Muscle layer of colon (tissue), 2 donors: ENCODE data around the gene TPRX1.
"Not testable (repeated sequence)": the region's sequence is repeated elsewhere in the genome, so short reads cannot be mapped to it uniquely, and the experiment has no call there.

Experiments used
- H3K27ac ChIP-seq: one replicate; pipeline ENCODE4 v1.7.0; 2013; ENCODE audit warnings: low read depth, mild to moderate bottlenecking, low read length, moderate library complexity
- H3K27me3 ChIP-seq, 2 donors: one replicate each; pipeline ENCODE4 v1.7.0; 2013; ENCODE audit warnings: low read length in 2 of 2, mild to moderate bottlenecking in 2 of 2; ENCODE audit not compliant: insufficient read depth in 2 of 2, control insufficient read depth in 1 of 2
- H3K36me3 ChIP-seq: one replicate; pipeline ENCODE4 v1.7.0; 2013; ENCODE audit warnings: mild to moderate bottlenecking, low read length; ENCODE audit not compliant: insufficient read depth
- H3K4me1 ChIP-seq: one replicate; pipeline ENCODE4 v1.7.0; 2013; ENCODE audit warnings: mild to moderate bottlenecking, low read length; ENCODE audit not compliant: insufficient read depth
- H3K4me3 ChIP-seq, 2 donors: one replicate each; pipeline ENCODE4 v1.7.0; 2013; ENCODE audit warnings: low read length in 2 of 2, low read depth in 1 of 2, mild to moderate bottlenecking in 1 of 2, moderate library complexity in 1 of 2
- H3K9ac ChIP-seq: one replicate; pipeline ENCODE4 v1.7.0; 2013; ENCODE audit warnings: low read length
- H3K9me3 ChIP-seq: one replicate; pipeline ENCODE4 v1.7.0; 2013; ENCODE audit warnings: mild to moderate bottlenecking, low read length
- donor health status: abdominal sarcoma.
- donor health status: Adenocarcinoma of cecum.

The TPRX1 gene

DNA sequence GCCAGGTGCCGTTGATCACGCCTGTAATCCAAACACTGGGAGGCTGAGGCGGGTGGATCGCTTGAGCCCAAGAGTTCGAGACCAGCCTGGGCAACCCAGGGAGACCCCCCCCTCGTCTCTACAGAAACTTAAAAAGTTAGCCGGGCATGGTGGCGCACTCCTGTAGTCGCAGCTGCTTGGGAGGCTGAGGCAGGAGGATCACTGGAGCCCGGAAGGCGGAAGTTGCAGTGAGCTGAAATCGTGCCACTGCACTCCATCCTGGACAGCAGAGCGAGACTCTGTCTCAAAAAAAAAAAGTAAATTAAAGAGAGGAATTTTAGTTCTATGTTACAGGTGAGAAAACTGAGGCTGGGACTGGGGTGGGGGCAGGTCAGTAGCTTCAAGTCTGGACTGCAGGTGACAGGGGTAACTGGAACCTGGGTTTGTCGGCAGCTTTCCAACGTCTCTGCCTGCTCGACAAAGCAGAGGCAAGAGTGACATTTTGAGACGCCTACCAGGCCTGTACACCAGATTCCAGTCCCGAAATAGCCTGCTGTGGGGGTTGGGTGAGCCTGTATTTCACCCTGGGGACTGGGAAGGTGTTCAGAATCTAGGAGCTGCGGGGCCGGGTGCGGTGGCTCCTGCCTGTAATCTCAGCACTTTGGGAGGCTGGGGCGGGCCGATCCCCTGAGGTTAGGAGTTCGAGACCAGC, 24.7 kb downstream of the TPRX1 start:
- Histone ChIP-seq H3K9ac (peak overlapping the region; percentile 73), H3K4me3 (peak overlapping the region; percentile 93 to 94), H3K4me1 (peaks cover 26% of the 10 kb centered on the region), H3K27ac (peak overlapping the region; percentile 89), H3K9me3 (no peaks in the 10 kb centered on the region), H3K36me3 (peaks cover 25% of the 10 kb centered on the region), H3K27me3 (no peaks in the 10 kb centered on the region)

DNA sequence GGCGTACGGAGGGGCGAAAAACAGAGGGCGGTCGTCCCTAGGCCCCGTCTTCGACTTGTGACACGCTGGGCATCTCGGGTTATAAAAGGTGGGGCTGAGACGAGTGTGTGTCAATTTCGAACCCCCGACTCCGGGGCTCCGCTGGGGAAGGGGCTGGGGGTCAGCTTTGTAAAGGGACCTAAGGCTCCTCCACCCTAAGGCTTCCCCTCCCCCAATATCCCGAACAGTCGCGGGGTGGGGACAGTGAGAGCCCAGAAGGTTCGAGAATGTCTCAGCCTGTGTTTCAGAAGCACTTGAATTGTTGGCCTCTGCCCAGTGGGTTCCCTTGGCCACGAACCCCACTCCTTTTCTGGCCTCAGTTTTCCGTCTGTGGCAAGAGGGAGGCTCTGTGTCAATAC, 25.4 kb downstream of the TPRX1 start:
- H3K27me3 ChIP-seq = no peaks in the 10 kb centered on the region
- H3K9ac ChIP-seq = peak overlapping the region; percentile 73
- H3K27ac ChIP-seq = peak overlapping the region; percentile 89
- peaks cover 26% of the 10 kb centered on the region for H3K4me1 ChIP-seq
- peaks cover 18% of the 10 kb centered on the region for H3K36me3 ChIP-seq
- H3K9me3 ChIP-seq = no peaks in the 10 kb centered on the region
- peak overlapping the region; percentile 93 to 94 for H3K4me3 ChIP-seq

DNA sequence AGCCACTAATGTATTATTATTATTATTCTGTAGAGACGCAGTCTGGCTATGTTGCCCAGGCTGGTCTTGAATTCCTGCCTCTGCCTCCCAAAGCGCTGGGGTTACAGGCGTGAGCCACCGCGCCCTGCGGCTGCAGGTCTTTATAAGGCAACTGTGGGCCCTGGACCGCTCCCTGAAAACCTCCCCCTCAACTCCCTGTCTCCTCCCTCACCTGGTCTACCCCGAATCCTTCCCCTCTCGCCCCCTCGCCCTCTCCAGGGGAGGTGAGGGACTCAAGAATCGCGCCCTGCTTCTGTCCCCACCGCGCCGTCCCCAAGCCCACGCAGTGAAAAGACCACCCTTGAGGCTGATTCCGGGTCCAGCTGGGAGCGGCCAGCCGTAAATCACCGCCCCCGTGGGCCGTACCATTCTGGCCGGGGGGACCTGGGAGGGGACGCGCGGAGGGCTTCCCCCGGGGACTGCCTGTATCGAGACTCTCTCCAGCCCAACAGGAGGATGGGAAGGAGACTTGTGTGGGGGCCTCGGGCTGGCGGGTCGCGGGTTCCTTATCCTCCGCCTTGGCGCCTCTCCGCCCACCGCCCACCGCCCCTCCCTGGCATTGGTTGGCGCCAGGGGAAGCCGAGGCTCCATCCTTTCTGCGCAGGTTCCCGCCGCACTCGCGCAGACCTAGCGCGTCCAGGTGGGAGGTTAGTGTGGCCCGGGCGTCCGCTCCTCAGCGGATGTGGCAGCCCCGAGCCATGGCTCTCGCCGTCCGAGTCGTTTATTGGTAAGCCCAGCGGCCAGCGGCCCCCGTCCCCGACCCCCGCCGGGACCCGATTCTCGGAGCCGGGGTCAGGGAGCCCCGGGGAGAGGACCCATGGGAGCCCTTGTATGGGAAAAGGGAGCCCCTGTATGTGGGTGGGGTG, 26.1 kb downstream of the TPRX1 start, which contains the start of gene SELENOW:
TSS of gene SELENOW (plus strand) at position 655 of the 905 bp plus-strand sequence. CDS start at position 738, 83 bp downstream.
- Histone ChIP-seq H3K9ac (peak within 1 kb of the TSS; percentile 73), H3K27me3 (no peaks in the 10 kb centered on the region), H3K9me3 (no peaks in the 10 kb centered on the region), H3K36me3 (peaks cover 12% of the 10 kb centered on the region), H3K4me3 (peak within 1 kb of the TSS; percentile 93 to 94), H3K4me1 (peaks cover 26% of the 10 kb centered on the region), H3K27ac (peak within 1 kb of the TSS; percentile 89)

DNA sequence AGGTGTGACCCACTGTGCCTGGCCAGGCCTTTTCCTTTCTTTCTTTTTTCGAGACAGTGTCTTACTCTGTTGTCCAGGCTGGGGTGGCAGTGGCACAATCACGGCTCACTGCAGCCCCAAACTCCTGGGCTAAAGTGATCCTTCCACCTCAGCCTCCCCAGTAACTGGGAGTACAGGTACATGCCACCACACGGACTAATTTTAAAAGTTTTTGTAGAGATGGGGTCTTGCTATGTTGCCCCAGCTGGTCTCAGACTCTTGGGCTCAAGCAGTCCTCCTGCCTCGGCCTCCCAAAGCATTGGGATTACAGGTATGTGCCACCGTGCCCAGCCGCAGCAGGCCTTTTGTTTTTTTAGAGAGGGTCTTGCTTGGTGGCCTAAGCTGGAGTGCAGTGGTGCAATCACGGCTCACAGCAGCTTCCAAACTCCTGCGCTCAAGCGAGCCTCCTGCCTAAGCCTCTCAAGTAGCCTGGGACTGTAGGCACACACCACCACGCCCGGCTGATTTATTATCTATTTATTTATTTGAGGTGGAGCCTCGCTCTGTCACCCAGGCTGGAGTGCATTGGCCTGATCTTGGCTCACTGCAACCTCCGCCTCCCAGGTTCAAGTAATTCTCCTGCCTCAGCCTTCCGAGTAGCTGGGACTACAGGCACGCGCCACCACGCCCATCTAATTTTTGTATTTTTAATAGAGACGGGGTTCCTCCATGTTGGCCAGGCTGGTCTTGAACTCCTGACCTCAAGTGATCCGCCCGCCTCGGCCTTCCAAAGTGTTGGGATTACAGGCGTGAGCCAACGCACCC, 26.9 kb downstream of the TPRX1 start:
- H3K27me3 ChIP-seq, H3K9me3 ChIP-seq, H3K9ac ChIP-seq: not testable (repeated sequence)
- Histone ChIP-seq H3K4me3 (peak overlapping the region; percentile 93 to 94), H3K4me1 (peaks cover 23% of the 10 kb centered on the region), H3K36me3 (peaks cover 10% of the 10 kb centered on the region), H3K27ac (peak overlapping the region; percentile 89)

DNA sequence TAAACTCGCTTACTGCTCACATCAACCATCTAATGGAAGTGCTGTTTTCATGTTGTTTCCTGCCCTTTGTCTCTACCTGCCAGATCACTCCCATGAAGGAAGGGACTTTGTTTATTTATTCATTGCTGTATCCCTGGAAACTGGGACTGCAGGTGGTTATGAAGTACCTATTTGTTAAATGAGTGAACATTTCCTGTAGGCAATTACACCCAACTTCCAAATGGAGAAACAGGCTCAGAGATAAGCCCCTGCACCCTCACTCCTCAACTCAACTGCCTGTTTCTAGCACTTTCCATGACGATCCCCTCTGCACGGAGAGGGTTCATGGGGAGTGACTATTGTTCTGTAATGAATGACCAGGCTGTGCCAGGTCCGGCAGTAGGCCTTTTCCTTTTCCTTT, 27.8 kb downstream of the TPRX1 start:
- Histone ChIP-seq H3K4me3 (no peak overlapping the region), H3K9me3 (no peaks in the 10 kb centered on the region), H3K27ac (no peak overlapping the region), H3K4me1 (peaks cover 15% of the 10 kb centered on the region), H3K27me3 (no peaks in the 10 kb centered on the region), H3K9ac (no peak overlapping the region), H3K36me3 (peaks cover 9% of the 10 kb centered on the region)

DNA sequence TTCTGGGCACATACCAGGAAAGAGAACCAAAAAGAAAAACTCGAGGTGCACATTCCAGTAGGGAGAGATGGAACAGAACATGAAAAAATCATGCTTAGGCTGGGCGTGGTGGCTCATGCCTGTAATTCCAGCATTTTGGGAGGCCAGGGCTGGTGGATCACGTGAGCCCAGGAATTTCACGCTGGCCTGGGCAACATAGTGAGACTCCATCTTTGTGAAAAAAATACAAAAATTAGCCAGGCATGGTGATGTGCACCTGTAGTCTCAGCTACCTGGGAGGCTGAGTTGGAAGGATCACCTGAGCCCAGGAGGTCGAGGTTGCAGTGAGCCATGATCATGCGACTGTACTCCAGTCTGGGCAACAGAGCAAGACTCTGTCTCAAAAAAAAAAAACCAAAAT, 33.1 kb downstream of the TPRX1 start:
- H3K36me3 ChIP-seq, H3K27ac ChIP-seq, H3K27me3 ChIP-seq, H3K9ac ChIP-seq, H3K4me3 ChIP-seq, H3K9me3 ChIP-seq, H3K4me1 ChIP-seq: not testable (repeated sequence)

DNA sequence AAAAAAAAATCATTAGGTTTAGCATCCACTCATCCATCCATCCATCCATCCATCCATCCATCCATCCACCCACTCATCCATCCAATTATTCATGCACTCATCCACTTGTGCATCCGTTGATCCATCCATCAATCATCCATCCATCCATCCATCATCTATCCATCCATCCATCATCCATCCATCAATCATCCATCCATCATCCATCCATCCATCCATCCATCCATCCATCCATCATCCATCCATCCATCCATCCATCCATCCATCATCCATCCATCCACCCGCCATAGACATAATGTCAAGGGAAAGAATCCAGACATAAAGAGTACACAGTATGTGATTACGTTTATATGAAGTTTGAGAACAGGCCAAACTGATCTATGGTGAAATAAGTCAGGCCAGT, 34.8 kb downstream of the TPRX1 start:
- H3K27ac ChIP-seq = no peak overlapping the region
- H3K9ac ChIP-seq = no peak overlapping the region
- no peak overlapping the region for H3K4me3 ChIP-seq
- no peaks in the 10 kb centered on the region for H3K36me3 ChIP-seq
- no peaks in the 10 kb centered on the region for H3K4me1 ChIP-seq
- no peaks in the 10 kb centered on the region for H3K27me3 ChIP-seq
- no peaks in the 10 kb centered on the region for H3K9me3 ChIP-seq

DNA sequence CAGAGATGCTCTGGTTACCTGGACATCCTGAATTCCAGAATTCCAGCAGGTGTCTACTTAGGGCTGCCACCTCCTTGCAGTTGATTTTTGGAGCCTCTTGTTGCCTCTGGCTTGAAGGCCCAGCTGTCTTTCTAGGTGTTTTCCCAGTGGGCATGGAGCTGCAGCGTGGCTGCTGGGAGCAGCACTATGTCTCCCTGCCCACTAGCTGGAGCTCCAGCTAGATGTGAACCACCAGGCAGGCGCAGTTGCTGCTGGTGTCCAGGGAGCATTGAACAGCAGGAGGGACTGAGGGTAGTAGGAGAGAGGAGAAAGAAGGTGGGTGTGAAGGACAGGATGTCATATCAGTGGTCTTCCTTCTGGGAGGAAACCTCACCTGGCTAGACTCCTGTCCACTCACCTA, 35.7 kb downstream of the TPRX1 start:
- H3K9ac ChIP-seq = no peak overlapping the region
- H3K4me1 ChIP-seq = no peaks in the 10 kb centered on the region
- no peaks in the 10 kb centered on the region for H3K27me3 ChIP-seq
- H3K27ac ChIP-seq = no peak overlapping the region
- no peaks in the 10 kb centered on the region for H3K36me3 ChIP-seq
- H3K9me3 ChIP-seq = no peaks in the 10 kb centered on the region
- no peak overlapping the region for H3K4me3 ChIP-seq

DNA sequence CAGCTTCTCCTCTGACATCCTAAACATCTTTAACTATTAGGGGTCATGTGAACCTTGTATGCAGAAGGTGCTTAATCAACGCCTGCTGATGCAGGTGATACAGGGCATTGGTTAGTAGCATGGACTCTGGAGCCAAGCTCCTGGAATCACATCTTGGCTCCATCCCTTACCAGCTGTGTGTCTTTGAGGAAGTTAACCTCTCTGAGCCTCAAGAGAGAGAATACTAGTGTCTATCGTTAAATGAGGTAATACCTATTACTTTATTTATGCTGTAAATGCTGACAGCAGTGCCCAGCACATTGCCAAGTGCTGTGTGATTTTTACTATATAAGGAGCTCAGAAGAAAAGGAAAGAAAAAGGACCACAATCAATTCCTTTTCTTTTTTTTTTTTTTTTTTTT, 37.0 kb downstream of the TPRX1 start:
- Histone ChIP-seq H3K4me1 (no peaks in the 10 kb centered on the region), H3K27me3 (no peaks in the 10 kb centered on the region), H3K27ac (no peak overlapping the region), H3K9me3 (no peaks in the 10 kb centered on the region), H3K9ac (no peak overlapping the region), H3K36me3 (no peaks in the 10 kb centered on the region), H3K4me3 (no peak overlapping the region)

DNA sequence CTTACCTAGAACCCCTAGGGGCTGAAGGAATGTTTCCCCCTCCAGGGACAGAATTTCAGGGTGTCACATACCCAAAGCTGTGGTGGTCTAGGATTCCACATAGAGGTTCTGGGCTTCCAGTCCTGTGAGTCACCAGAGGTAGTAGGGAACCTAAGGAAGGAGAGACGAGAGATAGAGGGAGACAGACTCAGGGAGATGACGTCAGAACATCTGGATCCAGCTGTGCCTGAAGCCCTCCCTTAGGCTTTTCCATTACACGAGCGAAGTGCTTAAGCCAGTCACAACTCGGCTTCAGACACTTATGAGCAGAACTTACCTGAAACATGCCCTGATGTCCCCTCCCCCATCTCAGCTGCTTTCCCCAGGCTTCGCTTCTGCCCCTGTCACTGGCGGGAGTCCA, 37.7 kb downstream of the TPRX1 start:
- H3K27ac ChIP-seq = no peak overlapping the region
- no peak overlapping the region for H3K9ac ChIP-seq
- H3K4me1 ChIP-seq = no peaks in the 10 kb centered on the region
- H3K36me3 ChIP-seq = no peaks in the 10 kb centered on the region
- H3K27me3 ChIP-seq = no peaks in the 10 kb centered on the region
- no peaks in the 10 kb centered on the region for H3K9me3 ChIP-seq
- H3K4me3 ChIP-seq = no peak overlapping the region

DNA sequence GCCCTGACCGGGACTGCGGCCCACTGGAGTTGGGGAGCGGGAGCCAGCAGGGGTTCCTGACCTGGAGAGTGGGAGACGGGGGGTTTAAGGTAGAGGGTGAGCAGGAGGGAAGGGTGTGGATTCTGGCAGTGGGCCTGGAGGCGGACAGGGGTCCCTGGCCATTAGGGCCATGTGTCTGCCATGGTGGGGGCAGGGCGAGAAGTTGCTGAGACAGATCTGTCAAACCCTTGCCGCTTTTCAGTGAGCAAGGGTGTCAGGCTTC, 38.1 kb downstream of the TPRX1 start:
- no peak overlapping the region for H3K27ac ChIP-seq
- no peaks in the 10 kb centered on the region for H3K4me1 ChIP-seq
- no peak overlapping the region for H3K4me3 ChIP-seq
- no peaks in the 10 kb centered on the region for H3K36me3 ChIP-seq
- H3K9me3 ChIP-seq = no peaks in the 10 kb centered on the region
- no peak overlapping the region for H3K9ac ChIP-seq
- no peaks in the 10 kb centered on the region for H3K27me3 ChIP-seq
